HG02623 (cell line): ENCODE measurements around the gene SH3RF1.
"Not testable (repeated sequence)": the region's sequence is repeated elsewhere in the genome, so short reads cannot be mapped to it uniquely, and the experiment has no call there.

Source experiments
- ATAC-seq: cut with Tn5 transposase; IDR thresholded peaks from one replicate; pipeline ENCODE4 v1.9.1; 2021; ENCODE audit warnings: moderate library complexity; ENCODE audit not compliant: unreplicated experiment

Gene SH3RF1

GRCh38 chr4:169229571-169230028 lies 41.2 kb downstream of the SH3RF1 start:
- no peak for ATAC-seq

DNA sequence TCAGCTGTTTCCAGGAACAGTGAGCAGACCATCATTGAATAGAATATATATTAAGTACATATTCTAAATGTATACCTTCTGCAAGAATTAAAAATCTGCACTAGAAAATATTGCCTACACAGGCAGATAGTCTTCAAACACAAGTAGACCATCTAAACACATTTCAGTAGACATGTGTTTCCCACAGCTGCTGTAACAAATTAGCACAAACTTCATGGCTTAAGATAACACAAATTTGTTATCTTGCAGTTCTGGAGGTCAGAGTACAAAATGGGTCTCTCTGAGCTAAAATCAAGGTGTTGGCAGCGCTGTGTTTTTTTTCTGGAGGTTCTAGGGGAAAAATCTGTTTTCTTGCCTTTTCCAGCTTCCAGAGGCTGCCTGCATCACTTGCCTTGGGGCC lies 42.7 kb downstream of the SH3RF1 start:
- ATAC-seq: no peak

GRCh38 chr4:169226565-169226964 lies 44.2 kb downstream of the SH3RF1 start:
- no peak for ATAC-seq

DNA sequence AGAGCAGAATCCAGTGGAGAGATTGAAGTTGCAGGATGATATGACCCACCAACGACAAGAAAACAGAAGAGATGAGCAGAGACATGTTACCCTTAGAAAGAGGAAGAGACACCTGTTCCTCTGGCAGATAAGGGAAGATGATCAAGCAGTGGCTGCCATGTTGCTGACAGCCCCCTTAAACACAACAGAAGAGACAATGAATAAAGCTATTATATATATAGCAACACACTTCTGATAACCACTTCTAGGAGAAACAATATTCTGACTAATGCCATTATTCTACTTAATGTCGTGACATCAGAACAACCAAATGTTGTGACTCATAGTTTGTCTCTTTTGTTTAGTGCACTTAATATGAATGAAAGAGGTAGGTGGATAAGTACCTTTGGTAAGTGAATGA lies 44.9 kb downstream of the SH3RF1 start:
- peak; percentile 30 for ATAC-seq

- peak; percentile 55 for ATAC-seq
Measured at GRCh38 chr4:169225058-169225751, 45.6 kb downstream of the SH3RF1 start.

DNA sequence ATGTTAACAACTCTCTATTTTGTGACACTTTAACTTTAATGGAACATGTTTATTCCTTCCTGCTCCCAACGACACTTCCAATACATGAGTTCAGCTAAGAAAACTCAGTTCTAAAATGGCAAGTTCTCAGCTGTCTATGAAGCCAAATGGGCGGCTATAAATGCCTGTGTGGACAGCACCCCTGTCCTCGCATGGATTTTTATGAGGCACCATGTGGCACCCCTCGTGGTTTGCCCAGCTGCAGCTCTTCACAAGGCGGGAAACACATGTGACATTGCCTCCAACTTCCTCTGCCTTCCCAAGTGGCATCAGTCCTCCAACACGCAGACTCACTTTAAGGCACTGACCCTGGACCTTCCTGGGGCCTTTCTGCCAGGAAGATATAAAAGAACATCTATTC lies 48.0 kb downstream of the SH3RF1 start:
- no peak for ATAC-seq

DNA sequence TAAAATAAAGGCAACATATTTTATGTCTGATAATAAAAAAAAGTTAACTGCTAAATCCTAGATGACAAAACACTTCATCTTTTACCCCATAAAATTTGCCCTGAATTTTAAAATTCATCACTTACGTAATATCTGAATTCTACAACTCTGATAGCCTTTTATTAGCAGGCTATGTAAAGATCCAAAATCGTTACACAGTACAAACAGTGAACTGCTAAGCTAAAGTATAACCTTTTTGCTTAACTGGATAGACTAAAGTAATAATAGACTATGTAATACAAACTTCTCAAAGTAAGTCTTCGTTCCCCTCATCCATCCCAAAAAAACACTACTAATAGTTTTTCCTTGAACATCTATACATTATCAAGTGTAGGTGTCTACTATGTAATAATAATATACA lies 49.1 kb downstream of the SH3RF1 start:
- no peak for ATAC-seq

DNA sequence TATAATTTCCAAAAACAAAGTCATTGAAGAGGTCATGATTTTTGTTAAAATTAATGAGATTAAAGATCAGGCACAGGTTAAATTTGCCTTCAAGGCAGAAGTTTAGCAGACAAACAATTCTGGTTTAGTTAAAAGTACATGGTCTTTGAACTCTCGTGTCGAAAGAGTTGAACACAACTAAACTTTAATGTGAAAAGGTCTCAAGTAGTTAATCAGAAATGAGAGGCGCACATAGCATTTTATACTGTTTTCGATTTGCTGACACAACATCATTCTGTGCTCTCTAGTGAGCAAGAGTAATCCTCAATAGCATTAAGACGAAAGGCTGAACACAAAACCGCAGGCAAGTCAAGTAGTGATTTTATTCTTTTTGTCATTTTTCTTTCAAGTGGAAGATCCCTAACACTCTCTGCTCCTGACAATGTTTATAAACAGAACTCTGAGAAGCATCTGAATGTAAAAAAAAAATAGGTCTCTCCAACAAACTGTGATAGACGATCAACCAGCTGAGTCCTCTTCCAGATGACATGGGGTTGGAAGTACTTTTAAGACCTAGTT lies 49.8 kb downstream of the SH3RF1 start:
- no peak for ATAC-seq

DNA sequence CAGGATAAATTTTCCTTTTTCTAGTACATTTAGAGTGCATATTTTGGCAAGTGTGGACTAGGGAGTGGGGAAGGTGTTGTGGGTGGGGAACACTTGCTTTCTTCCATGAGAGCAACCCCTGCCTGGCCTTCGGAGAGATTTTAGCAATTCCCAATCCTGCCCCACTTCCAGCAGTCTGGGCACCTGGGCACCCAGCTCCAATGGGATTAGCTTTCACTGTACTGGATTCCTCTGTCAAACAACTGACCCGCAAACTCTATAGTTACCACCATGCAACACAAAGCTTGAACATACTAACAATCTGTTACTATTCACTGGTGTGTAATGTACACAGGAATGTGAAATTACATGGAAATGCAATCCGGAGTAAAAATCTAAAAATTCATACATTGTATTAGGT lies 50.3 kb downstream of the SH3RF1 start:
- no peak for ATAC-seq

- ATAC-seq: no peak
Measured at GRCh38 chr4:169219440-169219839, 51.3 kb downstream of the SH3RF1 start.

DNA sequence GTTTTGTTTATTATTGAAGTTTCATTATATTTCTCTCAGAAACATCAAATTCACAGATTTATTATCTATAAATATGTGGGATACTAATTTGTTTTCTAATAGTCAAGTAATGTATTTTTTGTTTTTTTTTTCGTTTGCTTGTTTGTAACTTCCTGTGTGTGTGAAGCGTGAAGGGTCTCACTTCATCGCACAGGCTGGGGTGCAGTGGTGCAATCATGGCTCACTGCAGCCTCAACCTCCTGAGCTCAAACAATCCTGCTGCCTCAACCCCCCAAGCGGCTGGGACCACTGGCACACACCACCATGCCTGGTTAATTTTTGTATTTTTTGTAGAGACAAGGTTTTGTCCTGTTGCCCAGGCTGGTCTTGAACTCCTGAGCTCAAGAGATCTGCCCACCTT lies 55.1 kb downstream of the SH3RF1 start:
- ATAC-seq: no peak

- no peak for ATAC-seq
Measured at GRCh38 chr4:169212981-169213380, 57.8 kb downstream of the SH3RF1 start.

- ATAC-seq: peak; percentile 95
Measured at GRCh38 chr4:169210504-169211118, 60.1 kb downstream of the SH3RF1 start.

- no peak for ATAC-seq
Measured at GRCh38 chr4:169209388-169209883, 61.3 kb downstream of the SH3RF1 start.

- ATAC-seq: no peak
Measured at GRCh38 chr4:169208516-169208915, 62.2 kb downstream of the SH3RF1 start.

DNA sequence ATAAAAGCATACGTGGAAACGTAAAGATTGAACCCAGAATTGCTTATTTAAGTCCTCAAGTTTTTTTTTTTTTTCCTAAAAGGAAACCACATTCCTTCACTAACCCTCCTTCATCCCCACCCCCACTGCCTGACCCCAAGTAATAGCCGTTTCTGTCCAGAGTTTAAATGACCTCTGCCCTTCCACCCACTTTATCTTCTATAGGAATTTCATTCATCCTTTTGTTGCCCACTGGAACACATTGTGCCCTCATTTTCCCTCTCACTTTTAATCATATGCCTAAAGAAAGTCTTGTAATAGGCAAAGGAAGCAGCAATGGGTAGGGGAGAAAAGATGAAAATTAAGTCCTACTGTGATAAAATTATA lies 62.7 kb downstream of the SH3RF1 start:
- ATAC-seq: no peak

GRCh38 chr4:169207436-169208089 lies 63.2 kb downstream of the SH3RF1 start:
- no peak for ATAC-seq

- no peak for ATAC-seq
Measured at GRCh38 chr4:169205744-169206080, 65.0 kb downstream of the SH3RF1 start.

DNA sequence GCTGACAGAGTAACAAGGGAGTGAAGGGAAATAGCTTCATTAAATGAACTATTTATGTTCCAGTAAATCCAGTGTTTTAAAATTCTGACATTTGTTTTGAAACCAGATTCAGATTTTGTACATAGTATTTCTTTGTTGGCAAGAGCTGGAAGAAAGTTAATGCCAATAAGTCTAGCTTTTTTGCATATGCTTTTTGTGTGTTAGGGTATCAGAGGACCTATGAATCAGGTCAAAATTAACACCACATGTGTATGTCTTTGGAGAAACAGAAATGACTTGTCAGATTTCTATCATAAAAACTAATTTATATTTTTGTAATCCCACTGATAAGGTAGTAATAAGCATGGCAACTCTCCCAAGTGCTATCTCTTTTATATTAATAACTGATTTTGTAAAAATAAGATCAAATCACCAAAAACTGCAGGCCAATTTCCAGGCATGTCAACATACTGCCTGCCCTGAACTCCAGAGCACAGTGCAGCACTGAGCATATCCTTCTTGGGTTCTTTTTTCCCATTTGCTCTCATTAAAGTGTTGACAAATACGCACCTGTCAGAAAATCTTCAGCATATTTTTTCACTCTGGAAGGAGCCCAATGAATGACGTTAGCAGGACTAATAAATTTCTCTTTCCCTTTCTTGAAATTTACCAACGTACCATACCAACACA lies 65.5 kb downstream of the SH3RF1 start:
- ATAC-seq: no peak

DNA sequence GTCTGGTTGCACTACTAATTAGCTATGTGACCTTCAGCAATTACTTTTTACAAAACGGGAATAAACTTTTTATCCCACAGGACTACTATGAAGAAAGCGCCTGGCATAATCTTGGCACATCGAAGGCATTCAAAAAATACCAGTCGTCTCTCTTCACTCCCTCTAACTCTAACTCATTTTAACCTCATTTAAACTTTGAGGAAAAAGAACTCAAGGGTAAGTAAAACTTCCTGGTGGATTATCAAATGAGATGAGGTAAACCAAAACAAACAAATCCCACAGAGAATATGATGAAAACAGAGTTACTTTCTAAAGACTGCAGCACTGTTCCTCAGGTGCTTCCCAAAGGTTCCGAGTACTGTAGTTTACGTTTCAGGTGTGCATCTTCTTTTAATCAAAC lies 66.9 kb downstream of the SH3RF1 start:
- ATAC-seq: no peak

DNA sequence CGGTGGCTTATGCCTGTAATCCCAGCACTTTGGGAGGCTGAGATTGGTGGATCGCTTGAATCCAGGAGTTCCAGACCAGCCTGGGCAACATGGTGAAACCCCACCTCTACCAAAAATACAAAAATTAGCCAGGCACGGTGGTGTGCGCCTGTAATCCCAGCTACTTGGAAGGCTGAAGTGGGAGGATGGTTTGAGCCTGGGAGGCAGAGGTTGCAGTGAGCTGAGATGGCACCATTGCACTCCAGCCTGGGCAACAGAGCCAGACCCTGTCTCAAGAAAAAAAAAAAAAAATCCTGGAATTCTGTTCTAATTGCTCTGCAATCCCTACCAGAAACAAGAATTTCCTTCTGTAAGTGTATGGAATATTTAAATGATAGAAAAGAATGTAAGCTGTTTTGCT lies 67.5 kb downstream of the SH3RF1 start:
- ATAC-seq: not testable (repeated sequence)
